H9 (cell line): ENCODE results near the gene SLC16A1. TPM values are rescaled to one million over a fixed set of nuclear protein-coding genes. Genes with fewer than 3 reads are reported as not detected.

Experiments
- DNase-seq: peaks from one replicate; pipeline ENCODE4 v3.0.0-alpha.2; 2017
- H2AFZ ChIP-seq: one replicate; pipeline ENCODE4 v1.6.1; 2013; ENCODE audit warnings: mild to moderate bottlenecking, low read length, control low read depth, moderate library complexity
- H2AK5ac ChIP-seq: 2 replicates; pipeline ENCODE4 v1.6.1; 2013; ENCODE audit warnings: low read length, control low read depth, mixed read lengths; ENCODE audit not compliant: insufficient read length
- H2BK120ac ChIP-seq: one replicate; pipeline ENCODE4 v1.6.1; 2013; ENCODE audit warnings: low read depth, mild to moderate bottlenecking, low read length, control low read depth, inconsistent platforms; ENCODE audit not compliant: poor library complexity, severe bottlenecking
- H2BK12ac ChIP-seq: 2 replicates; pipeline ENCODE4 v1.6.1; 2013; ENCODE audit warnings: low read length, control low read depth, mixed read lengths, low read depth; ENCODE audit not compliant: insufficient read length
- H2BK15ac ChIP-seq: 2 replicates; pipeline ENCODE4 v1.6.1; 2013; ENCODE audit warnings: low read depth, low read length, control low read depth
- H2BK20ac ChIP-seq: one replicate; pipeline ENCODE4 v1.6.1; 2013; ENCODE audit warnings: low read depth, mild to moderate bottlenecking, low read length, control low read depth, inconsistent platforms; ENCODE audit not compliant: poor library complexity, severe bottlenecking
- H2BK5ac ChIP-seq: 2 replicates; pipeline ENCODE4 v1.6.1; 2013; ENCODE audit warnings: low read length, control low read depth, mixed read lengths; ENCODE audit not compliant: insufficient read length
- H3K14ac ChIP-seq: 2 replicates; pipeline ENCODE4 v1.6.1; 2013; ENCODE audit warnings: low read length, control low read depth; ENCODE audit not compliant: insufficient read depth
- H3K18ac ChIP-seq: 2 replicates; pipeline ENCODE4 v1.6.1; 2013; ENCODE audit warnings: low read depth, mild to moderate bottlenecking, mixed read lengths, low read length, control low read depth; ENCODE audit not compliant: insufficient read length
- H3K23ac ChIP-seq: 2 replicates; pipeline ENCODE4 v1.6.1; 2013; ENCODE audit warnings: low read length, control low read depth, mixed read lengths, low read depth; ENCODE audit not compliant: insufficient read length
- H3K23me2 ChIP-seq: 2 replicates; pipeline ENCODE4 v1.6.1; 2013; ENCODE audit warnings: low read depth, mild to moderate bottlenecking, mixed read lengths, low read length, control low read depth; ENCODE audit not compliant: insufficient read length, poor library complexity, severe bottlenecking
- H3K27ac ChIP-seq: 2 replicates; pipeline ENCODE4 v1.5.1; 2013; ENCODE audit warnings: low read length, control low read depth, mixed read lengths, low read depth; ENCODE audit not compliant: insufficient read length
- H3K27me3 ChIP-seq: 2 replicates; pipeline ENCODE4 v1.6.1; 2013; ENCODE audit warnings: low read length, control low read depth, inconsistent platforms; ENCODE audit not compliant: insufficient read depth
- H3K4ac ChIP-seq: 2 replicates; pipeline ENCODE4 v1.6.1; 2013; ENCODE audit warnings: low read depth, mild to moderate bottlenecking, control low read depth, inconsistent platforms, low read length, moderate library complexity
- H3K4me1 ChIP-seq: 2 replicates; pipeline ENCODE4 v1.6.1; 2013; ENCODE audit warnings: low read length, control low read depth, inconsistent platforms; ENCODE audit not compliant: insufficient read depth
- H3K4me2 ChIP-seq: 2 replicates; pipeline ENCODE4 v1.6.1; 2013; ENCODE audit warnings: low read length, control low read depth, mixed read lengths; ENCODE audit not compliant: insufficient read length, insufficient read depth
- H3K56ac ChIP-seq: 2 replicates; pipeline ENCODE4 v1.6.1; 2013; ENCODE audit warnings: low read depth, mild to moderate bottlenecking, mixed read lengths, low read length, control low read depth; ENCODE audit not compliant: insufficient read length
- H3K79me1 ChIP-seq: 2 replicates; pipeline ENCODE4 v1.6.1; 2013; ENCODE audit warnings: low read depth, mild to moderate bottlenecking, moderate library complexity, low read length, control low read depth, inconsistent platforms; ENCODE audit not compliant: insufficient read depth, poor library complexity, severe bottlenecking
- H3K79me2 ChIP-seq: 2 replicates; pipeline ENCODE4 v1.6.1; 2013; ENCODE audit warnings: low read length, control low read depth, inconsistent platforms; ENCODE audit not compliant: insufficient read depth
- H3K9ac ChIP-seq: 2 replicates; pipeline ENCODE4 v1.6.1; 2013; ENCODE audit warnings: low read length, control low read depth, mixed read lengths; ENCODE audit not compliant: insufficient read length; ENCODE audit errors: extremely low read depth
- H3K9me3 ChIP-seq: one replicate; pipeline ENCODE4 v1.6.1; 2013; ENCODE audit warnings: low read depth, low read length, inconsistent platforms; ENCODE audit not compliant: control insufficient read depth
- H3T11ph ChIP-seq: one replicate; pipeline ENCODE4 v1.6.1; 2013; ENCODE audit warnings: mild to moderate bottlenecking, low read length, control low read depth, inconsistent platforms
- H4K20me1 ChIP-seq: one replicate; pipeline ENCODE4 v1.6.1; 2013; ENCODE audit not compliant: control insufficient read depth, insufficient read length, insufficient read depth
- H4K5ac ChIP-seq: 2 replicates; pipeline ENCODE4 v1.6.1; 2013; ENCODE audit warnings: low read depth, mild to moderate bottlenecking, mixed read lengths, low read length, control low read depth; ENCODE audit not compliant: insufficient read length
- H4K8ac ChIP-seq: replicated peaks from 2 replicates; pipeline ENCODE4 v1.6.1; 2013; ENCODE audit warnings: low read length, control low read depth, mixed read lengths, low read depth; ENCODE audit not compliant: insufficient read length
- H4K91ac ChIP-seq: 2 replicates; pipeline ENCODE4 v1.6.1; 2013; ENCODE audit warnings: low read depth, mild to moderate bottlenecking, moderate library complexity, mixed read lengths, low read length, control low read depth; ENCODE audit not compliant: insufficient read length
- H3K27ac Mint-ChIP-seq, 3 experiments: 2 replicates in 2 of 3; 3 replicates in 1 of 3; pipeline ENCODE4 v1.8.0; 2020 to 2021; ENCODE audit warnings: mixed read lengths in 3 of 3, mild to moderate bottlenecking in 1 of 3, moderate library complexity in 1 of 3
- H3K27me3 Mint-ChIP-seq: 2 replicates; pipeline ENCODE4 v1.8.0; 2021; ENCODE audit warnings: low read depth, mild to moderate bottlenecking, moderate library complexity, mixed read lengths
- H3K36me3 Mint-ChIP-seq, 3 experiments: 2 replicates in 2 of 3; 3 replicates in 1 of 3; pipeline ENCODE4 v1.8.0; 2020 to 2021; ENCODE audit warnings: low read depth in 3 of 3, mixed read lengths in 3 of 3; ENCODE audit not compliant: insufficient read depth in 1 of 3
- H3K4me1 Mint-ChIP-seq, 2 experiments: 2 replicates each; pipeline ENCODE4 v1.8.0; 2020; ENCODE audit warnings: mixed read lengths in 2 of 2
- H3K4me3 Mint-ChIP-seq, 2 experiments: 2 replicates in 1 of 2; 3 replicates in 1 of 2; pipeline ENCODE4 v1.8.0; 2020 to 2021; ENCODE audit warnings: mild to moderate bottlenecking in 2 of 2, mixed read lengths in 2 of 2, moderate library complexity in 1 of 2
- H3K9me3 Mint-ChIP-seq, 2 experiments: 2 replicates in 1 of 2; 3 replicates in 1 of 2; pipeline ENCODE4 v1.8.0; 2020; ENCODE audit warnings: mild to moderate bottlenecking in 2 of 2, mixed read lengths in 2 of 2, moderate library complexity in 1 of 2
- CTCF ChIP-seq: fragments of 200-600 bp; sonication (generic); conservative IDR thresholded peaks from 3 replicates; pipeline ENCODE4 v1.8.0; 2021; ENCODE audit warnings: antibody characterized with exemption, mild to moderate bottlenecking
- WGBS: extraction: QIAGEN DNeasy Blood & Tissue Kit; methylation state at CpG from one replicate; pipeline ENCODE4 v1.1.7; 2013; ENCODE audit warnings: missing lambda C conversion rate, low lambda C conversion rate, mixed read lengths; ENCODE audit not compliant: insufficient read length; ENCODE audit errors: extremely low coverage; 5-methylcytosine and 5-hydroxymethylcytosine counted together
- total RNA-seq: library from RNA; stranded (reverse); gene quantifications from 2 replicates; pipeline ENCODE4 v1.2.1, GENCODE V29; 2021

SLC16A1 gene
- total RNA-seq, 1 experiment from 2014 or later = 381 TPM

- no peak overlapping the region for H2BK120ac ChIP-seq
- peaks cover 47 to 84% (median 82%) of the 10 kb centered on the region in 3 experiments for H3K36me3 Mint-ChIP-seq
- H3K4ac ChIP-seq = no peak overlapping the region
- H3K14ac ChIP-seq = no peak overlapping the region
- no peaks in the 10 kb centered on the region for H4K20me1 ChIP-seq
- no peak overlapping the region for H3K56ac ChIP-seq
- no peaks in the 10 kb centered on the region for H3K23me2 ChIP-seq
- no peak overlapping the region for H2BK20ac ChIP-seq
- no peak overlapping the region for H2BK12ac ChIP-seq
- WGBS = no CpG with 5 or more reads among the region's 2 CpGs
- no peaks in the 10 kb centered on the region; the same call in 1 of the 2 replicates for H3K4me1 ChIP-seq
- DNase-seq = no peak
- no peak overlapping the region for H3K27ac ChIP-seq
- no peak overlapping the region for H3T11ph ChIP-seq
- no peaks in the 10 kb centered on the region for H3K9me3 ChIP-seq
- H3K4me1 Mint-ChIP-seq = peaks cover 15% of the 10 kb centered on the region in 2 experiments; a peak in 3 of 4 replicates
- no peak overlapping the region for H2BK15ac ChIP-seq
- H3K79me1 ChIP-seq = peaks cover 7% of the 10 kb centered on the region
- H2BK5ac ChIP-seq = no peak overlapping the region
- no peaks in the 10 kb centered on the region; the same call in 1 of the 2 replicates for H3K27me3 Mint-ChIP-seq
- no peak overlapping the region for H2AK5ac ChIP-seq
- H4K8ac ChIP-seq = no peak overlapping the region
- no peaks in the 10 kb centered on the region for H3K9me3 Mint-ChIP-seq
- H3K4me2 ChIP-seq = no peak overlapping the region
- peaks cover 28% of the 10 kb centered on the region; the same call in 1 of the 2 replicates for H3K79me2 ChIP-seq
- no peak overlapping the region for H3K4me3 Mint-ChIP-seq
- no peak overlapping the region for H2AFZ ChIP-seq
- H3K9ac ChIP-seq = no peak overlapping the region
- H3K23ac ChIP-seq = no peak overlapping the region
- H3K18ac ChIP-seq = no peak overlapping the region
- TF ChIP-seq CTCF = no peak
- H4K5ac ChIP-seq = no peak overlapping the region
- H4K91ac ChIP-seq = no peak overlapping the region
- H3K27me3 ChIP-seq = no peaks in the 10 kb centered on the region
- H3K27ac Mint-ChIP-seq = peak overlapping the region in 1 of 3 experiments; percentile 78; a peak in 2 of 7 replicates
Measured at GRCh38 chr1:112927462-112927990, 28.5 kb downstream of the SLC16A1 start.
